Tibial nerve (tissue), 4 donors: Measurements from ENCODE around the gene CDYL. TPM values are rescaled to one million over a fixed set of nuclear protein-coding genes. Genes with fewer than 3 reads are reported as not detected.

Experiments
- DNase-seq, 2 donors: peaks; one replicate each; pipeline ENCODE4 v3.0.0-alpha.2; 2019; ENCODE audit warnings: low spot score in 2 of 2
- H3K27ac ChIP-seq, 4 donors: fragments of 200-600 bp; sonication (generic) in 3 of 4; one replicate each; pipeline ENCODE4 v1.5.1; 2017 to 2019; ENCODE audit warnings: mild to moderate bottlenecking in 1 of 4
- H3K27me3 ChIP-seq, 2 donors: fragments of 200-600 bp; sonication (generic) in 1 of 2; one replicate each; pipeline versions ENCODE4 v1.5.1 to v1.6.0; 2017 to 2019
- H3K36me3 ChIP-seq, 3 donors: fragments of 200-600 bp; sonication (generic); one replicate each; pipeline ENCODE4 v1.5.1; 2018 to 2019
- H3K4me1 ChIP-seq, 4 donors: fragments of 200-600 bp; sonication (generic) in 3 of 4; one replicate each; pipeline ENCODE4 v1.5.1; 2017 to 2019
- H3K4me3 ChIP-seq, 4 donors: fragments of 200-600 bp; sonication (generic) in 3 of 4; one replicate each; pipeline ENCODE4 v1.5.1; 2017 to 2019; ENCODE audit warnings: mild to moderate bottlenecking in 1 of 4, moderate library complexity in 1 of 4
- H3K9me3 ChIP-seq, 4 donors: fragments of 200-600 bp; sonication (generic) in 3 of 4; one replicate each; pipeline ENCODE4 v1.5.1; 2017 to 2019
- CTCF ChIP-seq, 5 experiments: fragments of 200-600 bp in 3 of 5; fragments of 450-650 bp in 2 of 5; sonication (generic) in 3 of 5; IDR thresholded peaks; one replicate each; pipeline ENCODE4 v1.5.1; 2016 to 2019; ENCODE audit warnings: antibody characterized with exemption in 5 of 5, mild to moderate bottlenecking in 3 of 5, moderate library complexity in 2 of 5
- EP300 ChIP-seq, 2 donors: sonication (generic); formaldehyde crosslinking; IDR thresholded peaks; one replicate each; pipeline ENCODE4 v1.6.1; 2017; ENCODE audit warnings: antibody characterized with exemption in 2 of 2, mild to moderate bottlenecking in 1 of 2
- POLR2A ChIP-seq, 2 donors: fragments of 450-650 bp; IDR thresholded peaks; one replicate each; pipeline ENCODE4 v1.6.1; 2017; ENCODE audit warnings: antibody characterized with exemption in 2 of 2, mild to moderate bottlenecking in 2 of 2, moderate library complexity in 2 of 2
- WGBS, 2 donors: methylation state at CpG; one replicate each; pipeline ENCODE4 v1.1.5; 2018; 5-methylcytosine and 5-hydroxymethylcytosine counted together
- total RNA-seq, 4 donors: library from RNA; depleted of rRNA; stranded (reverse); fragments of >200 nt; gene quantifications; one replicate each; pipeline ENCODE4 v1.1.0, GENCODE V29; 2016

Gene CDYL
- total RNA-seq, 4 donors from 2014 or later: 20.3 to 37.5 (median 31.7) TPM

- Histone ChIP-seq H3K27ac (no peak overlapping the region), H3K4me1 (no peaks in the 10 kb centered on the region), H3K4me3 (no peak overlapping the region), H3K27me3 (no peaks in the 10 kb centered on the region), H3K36me3 (no peaks in the 10 kb centered on the region), H3K9me3 (peaks cover 0 to 38% (median 0%) of the 10 kb centered on the region in 4 donors)
- WGBS, 2 donors: 55 to 58% methylated on average over 6 of the region's 6 CpGs
- DNase-seq: no peak
- no peak for TF ChIP-seq EP300 (IDR thresholded peaks at IDR 0.05)
Observed at GRCh38 chr6:4981761-4982160, 205.6 kb downstream of the CDYL start.

GRCh38 chr6:4983322-4983721, 207.1 kb downstream of the CDYL start:
- WGBS, 2 donors: 65 to 79% methylated on average over 6 of the region's 6 CpGs
- Histone ChIP-seq H3K4me1 (no peaks in the 10 kb centered on the region), H3K9me3 (peaks cover 0 to 26% (median 0%) of the 10 kb centered on the region in 4 donors), H3K4me3 (no peak overlapping the region), H3K27me3 (no peaks in the 10 kb centered on the region), H3K27ac (no peak overlapping the region), H3K36me3 (peaks cover 0 to 14% (median 0%) of the 10 kb centered on the region in 3 donors)
- TF ChIP-seq POLR2A (IDR thresholded peaks at IDR 0.05) (no peak), CTCF (IDR thresholded peaks at IDR 0.05) (no peak), EP300 (IDR thresholded peaks at IDR 0.05) (no peak)
- DNase-seq: no peak

GRCh38 chr6:4986999-4987398, 210.8 kb downstream of the CDYL start:
- Histone ChIP-seq H3K27ac (no peak overlapping the region), H3K4me3 (no peak overlapping the region), H3K4me1 (no peaks in the 10 kb centered on the region), H3K9me3 (peaks cover 0 to 12% (median 0%) of the 10 kb centered on the region in 4 donors), H3K36me3 (peaks cover 0 to 36% (median 0%) of the 10 kb centered on the region in 3 donors), H3K27me3 (no peaks in the 10 kb centered on the region)
- DNase-seq: no peak
- TF ChIP-seq CTCF (IDR thresholded peaks at IDR 0.05): no peak
- no peak for TF ChIP-seq POLR2A (IDR thresholded peaks at IDR 0.05)
- TF ChIP-seq EP300 (IDR thresholded peaks at IDR 0.05): no peak
- 81 to 93% methylated on average over 3 of the region's 3 CpGs for WGBS, 2 donors

GRCh38 chr6:4987432-4987831, 211.2 kb downstream of the CDYL start:
- Histone ChIP-seq H3K36me3 (peaks cover 0 to 39% (median 0%) of the 10 kb centered on the region in 3 donors), H3K4me1 (no peaks in the 10 kb centered on the region), H3K27me3 (no peaks in the 10 kb centered on the region), H3K9me3 (peaks cover 0 to 12% (median 0%) of the 10 kb centered on the region in 4 donors), H3K27ac (no peak overlapping the region), H3K4me3 (no peak overlapping the region)
- WGBS, 2 donors: 75 to 90% methylated on average over 4 of the region's 4 CpGs
- DNase-seq: no peak
- TF ChIP-seq EP300 (IDR thresholded peaks at IDR 0.05): no peak
- no peak for TF ChIP-seq POLR2A (IDR thresholded peaks at IDR 0.05)
- no peak for TF ChIP-seq CTCF (IDR thresholded peaks at IDR 0.05)

GRCh38 chr6:4994741-4995140, 218.5 kb downstream of the CDYL start:
- Histone ChIP-seq H3K27ac (no peak overlapping the region), H3K4me1 (no peaks in the 10 kb centered on the region), H3K9me3 (peaks cover 0 to 9% (median 0%) of the 10 kb centered on the region in 4 donors), H3K27me3 (no peaks in the 10 kb centered on the region), H3K36me3 (peaks cover 0 to 84% (median 0%) of the 10 kb centered on the region in 3 donors), H3K4me3 (no peak overlapping the region)
- no peak for DNase-seq
- WGBS, 2 donors: 90 to 96% methylated on average over 3 of the region's 3 CpGs
- TF ChIP-seq POLR2A (IDR thresholded peaks at IDR 0.05) (no peak), EP300 (IDR thresholded peaks at IDR 0.05) (no peak), CTCF (IDR thresholded peaks at IDR 0.05) (no peak)

GRCh38 chr6:4997862-4998261, 221.7 kb downstream of the CDYL start:
- 80 to 83% methylated on average over 5 to 6 of the region's 6 CpGs for WGBS, 2 donors
- Histone ChIP-seq H3K4me3 (no peak overlapping the region), H3K27me3 (no peaks in the 10 kb centered on the region), H3K27ac (no peak overlapping the region), H3K4me1 (no peaks in the 10 kb centered on the region), H3K36me3 (peaks cover 0 to 81% (median 0%) of the 10 kb centered on the region in 3 donors), H3K9me3 (no peaks in the 10 kb centered on the region)
- DNase-seq: no peak
- no peak for TF ChIP-seq CTCF (IDR thresholded peaks at IDR 0.05)
- no peak for TF ChIP-seq POLR2A (IDR thresholded peaks at IDR 0.05)
- TF ChIP-seq EP300 (IDR thresholded peaks at IDR 0.05): no peak
